Bronchial epithelial cell (primary cell): ENCODE data around the gene RAVER2. TPM values are rescaled to one million over a fixed set of nuclear protein-coding genes. Genes with fewer than 3 reads are reported as not detected.

Source experiments
- DNase-seq: peaks from one replicate; pipeline ENCODE4 v3.0.0-alpha.2; 2010; ENCODE audit warnings: low read depth
- FAIRE-seq: peaks from 2 replicates; lab custom pipeline; 2011; peaks lifted over from hg19 to GRCh38; lab: Jason Lieb, UNC
- H3K27me3 ChIP-seq: 2 replicates; pipeline ENCODE4 v1.5.1; 2011; ENCODE audit warnings: low read length; ENCODE audit not compliant: control insufficient read depth, insufficient read depth
- H3K36me3 ChIP-seq: 2 replicates; pipeline ENCODE4 v1.5.1; 2011; ENCODE audit warnings: low read length; ENCODE audit not compliant: control insufficient read depth, insufficient read depth
- H3K4me3 ChIP-seq: 2 replicates; pipeline ENCODE4 v1.5.1; 2011; ENCODE audit warnings: mild to moderate bottlenecking, low read depth, low read length, control low read depth
- total RNA-seq: library from RNA; depleted of rRNA; stranded (reverse); fragments of >200 nt; gene quantifications from 2 replicates; pipeline ENCODE4 v1.2.1, GENCODE V29; 2014
- TF ChIP-seq, protein P1 (sequence below): IDR thresholded peaks from 2 replicates; pipeline ENCODE4 v1.5.1; 2011; ENCODE audit warnings: mild to moderate bottlenecking, moderate library complexity, low read length, control low read depth, inconsistent platforms; ENCODE audit not compliant: insufficient read depth, severe bottlenecking

RAVER2 gene
- total RNA-seq, 1 donor from 2014 or later = 5.3 TPM

DNA sequence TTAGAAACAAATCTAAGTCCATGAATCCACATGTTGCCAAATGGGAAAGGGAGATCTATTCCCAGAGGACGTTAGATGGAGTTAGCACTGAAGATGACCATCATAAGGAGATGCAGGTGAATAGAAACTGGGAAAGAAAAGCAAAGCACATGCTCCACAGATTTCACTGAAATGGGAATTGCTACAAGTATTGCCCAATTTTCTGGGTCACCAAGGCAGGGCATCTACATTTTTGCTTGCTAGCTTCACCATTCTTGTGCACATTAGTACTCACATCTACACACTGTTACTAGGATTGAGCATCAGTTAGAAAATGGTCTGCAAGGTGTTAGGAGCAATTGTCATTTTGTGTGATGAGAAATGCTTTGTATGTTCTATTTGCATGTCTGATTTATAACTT, 122.4 kb downstream of the RAVER2 start:
- no peaks in the 10 kb centered on the region for H3K27me3 ChIP-seq
- H3K36me3 ChIP-seq = peaks cover 9% of the 10 kb centered on the region
- FAIRE-seq (no peak), DNase-seq (no peak)
- TF ChIP-seq, protein P1, sequence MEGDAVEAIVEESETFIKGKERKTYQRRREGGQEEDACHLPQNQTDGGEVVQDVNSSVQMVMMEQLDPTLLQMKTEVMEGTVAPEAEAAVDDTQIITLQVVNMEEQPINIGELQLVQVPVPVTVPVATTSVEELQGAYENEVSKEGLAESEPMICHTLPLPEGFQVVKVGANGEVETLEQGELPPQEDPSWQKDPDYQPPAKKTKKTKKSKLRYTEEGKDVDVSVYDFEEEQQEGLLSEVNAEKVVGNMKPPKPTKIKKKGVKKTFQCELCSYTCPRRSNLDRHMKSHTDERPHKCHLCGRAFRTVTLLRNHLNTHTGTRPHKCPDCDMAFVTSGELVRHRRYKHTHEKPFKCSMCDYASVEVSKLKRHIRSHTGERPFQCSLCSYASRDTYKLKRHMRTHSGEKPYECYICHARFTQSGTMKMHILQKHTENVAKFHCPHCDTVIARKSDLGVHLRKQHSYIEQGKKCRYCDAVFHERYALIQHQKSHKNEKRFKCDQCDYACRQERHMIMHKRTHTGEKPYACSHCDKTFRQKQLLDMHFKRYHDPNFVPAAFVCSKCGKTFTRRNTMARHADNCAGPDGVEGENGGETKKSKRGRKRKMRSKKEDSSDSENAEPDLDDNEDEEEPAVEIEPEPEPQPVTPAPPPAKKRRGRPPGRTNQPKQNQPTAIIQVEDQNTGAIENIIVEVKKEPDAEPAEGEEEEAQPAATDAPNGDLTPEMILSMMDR = no peak
- H3K4me3 ChIP-seq = no peak overlapping the region

DNA sequence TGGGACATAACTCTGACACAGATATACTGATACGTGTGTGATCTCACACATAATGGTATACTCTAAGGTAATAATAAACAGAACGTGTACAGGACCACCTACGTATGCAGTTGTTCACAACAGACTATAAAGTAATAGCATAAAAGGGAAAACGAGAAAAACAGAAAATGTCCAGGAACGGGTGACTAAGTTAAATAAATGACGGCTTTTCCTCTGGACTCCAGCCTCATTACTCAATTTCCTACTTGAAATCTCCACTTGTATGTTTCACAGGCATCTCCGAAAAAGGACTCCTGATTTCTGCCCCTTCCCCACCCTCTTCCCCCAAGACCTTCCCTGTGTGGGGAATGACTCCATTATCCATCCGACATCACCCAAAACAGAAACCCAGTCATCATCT, 126.4 kb downstream of the RAVER2 start:
- Histone ChIP-seq H3K36me3 (peaks cover 17% of the 10 kb centered on the region), H3K27me3 (no peaks in the 10 kb centered on the region), H3K4me3 (no peak overlapping the region)
- TF ChIP-seq, protein P1 = no peak
- DNase-seq = no peak
- no peak for FAIRE-seq

DNA sequence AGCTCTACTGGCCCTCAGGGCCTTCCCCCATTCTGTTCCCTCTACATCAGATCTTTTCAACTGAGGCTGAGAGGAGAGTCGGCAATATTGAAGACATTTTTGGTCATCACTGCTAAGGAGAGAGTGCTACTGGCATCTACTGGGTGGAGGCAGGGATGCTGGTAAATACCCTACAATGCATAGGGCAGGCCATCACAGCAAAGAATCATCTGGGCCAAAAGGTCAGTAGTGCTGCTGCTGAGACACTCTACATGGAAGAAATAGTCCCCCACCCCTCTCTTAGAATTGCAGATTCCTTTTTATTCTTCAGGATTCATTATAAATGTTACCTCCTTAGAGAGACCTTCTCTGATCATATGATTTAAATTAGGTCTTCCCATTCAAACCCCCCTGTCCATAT, 127.2 kb downstream of the RAVER2 start:
- Histone ChIP-seq H3K4me3 (no peak overlapping the region), H3K27me3 (no peaks in the 10 kb centered on the region), H3K36me3 (peaks cover 16% of the 10 kb centered on the region)
- DNase-seq = no peak
- TF ChIP-seq, protein P1 = no peak
- FAIRE-seq = no peak

DNA sequence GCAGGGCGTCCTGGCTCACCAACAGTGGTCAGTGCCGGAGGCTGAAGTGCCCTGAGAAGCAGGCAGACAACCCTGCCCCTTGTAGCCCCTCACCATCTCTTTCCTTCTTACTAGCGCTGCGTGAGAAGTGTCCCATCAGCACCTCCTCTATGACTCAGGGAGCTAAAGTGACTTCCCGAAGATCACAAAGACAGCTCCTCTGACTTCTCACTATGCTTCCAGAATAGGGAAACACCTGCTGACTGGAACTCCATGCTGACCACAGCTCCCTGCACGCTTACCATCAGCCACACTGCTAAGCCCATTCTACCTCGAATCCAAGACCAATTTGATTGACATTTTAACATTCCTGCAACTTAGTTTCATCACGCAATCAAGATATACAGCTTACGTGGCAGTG, 128.7 kb downstream of the RAVER2 start:
- TF ChIP-seq, protein P1 = no peak
- Histone ChIP-seq H3K27me3 (no peaks in the 10 kb centered on the region), H3K36me3 (peaks cover 14% of the 10 kb centered on the region), H3K4me3 (no peak overlapping the region)
- FAIRE-seq (peak; percentile 66), DNase-seq (no peak)

DNA sequence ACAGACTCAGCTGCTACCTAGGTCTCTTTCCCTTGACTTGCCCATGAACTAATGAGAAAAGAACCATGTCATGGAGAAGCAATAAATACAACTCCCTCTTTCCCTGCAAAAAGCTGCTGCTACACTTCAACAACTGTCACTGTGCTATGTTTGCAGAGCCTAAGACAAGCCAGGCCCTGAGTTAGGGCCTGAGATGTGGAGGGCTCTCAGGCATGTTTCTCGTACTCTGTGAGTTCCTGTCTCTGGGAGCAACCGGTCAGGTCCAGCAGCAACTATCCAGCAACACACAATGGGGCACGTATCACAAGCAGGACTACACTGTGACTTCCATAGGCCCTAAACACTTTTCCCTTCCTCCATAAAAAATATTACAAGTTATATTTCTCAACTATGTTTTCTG, 129.8 kb downstream of the RAVER2 start:
- TF ChIP-seq, protein P1 = no peak
- no peak overlapping the region for H3K4me3 ChIP-seq
- FAIRE-seq (peak; percentile 7), DNase-seq (no peak)
- peaks cover 11% of the 10 kb centered on the region for H3K36me3 ChIP-seq
- no peaks in the 10 kb centered on the region for H3K27me3 ChIP-seq

DNA sequence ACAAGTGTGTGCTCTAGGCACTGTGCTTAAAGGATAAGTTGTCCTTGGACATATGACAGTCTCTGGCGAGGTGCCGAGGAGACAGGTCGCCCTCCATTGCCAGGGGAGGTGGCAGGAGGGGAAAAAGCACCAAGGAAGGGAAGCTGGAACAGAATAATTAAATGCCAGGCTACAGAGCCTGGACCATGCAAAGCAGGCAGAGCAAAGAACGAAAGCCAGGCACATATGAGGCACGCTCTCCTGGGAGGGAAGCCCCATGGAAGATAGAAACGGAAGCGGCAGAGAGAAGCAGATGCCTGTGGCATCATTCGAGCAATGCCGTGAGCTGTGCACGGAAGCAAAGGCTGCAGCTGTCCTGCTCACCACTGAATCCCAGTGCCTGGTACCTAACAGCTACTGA, 130.2 kb downstream of the RAVER2 start:
- Histone ChIP-seq H3K27me3 (no peaks in the 10 kb centered on the region), H3K36me3 (peaks cover 11% of the 10 kb centered on the region), H3K4me3 (no peak overlapping the region)
- FAIRE-seq = no peak
- TF ChIP-seq, protein P1 = no peak
- DNase-seq = no peak
